NT2/D1 (cell line): ENCODE measurements around the gene TMEM238.

Source experiments
- SUZ12 ChIP-seq: IDR thresholded peaks from 2 replicates; pipeline ENCODE4 v1.6.1; 2011; ENCODE audit not compliant: insufficient read length, insufficient read depth; ENCODE audit errors: extremely low read depth
- YY1 ChIP-seq: IDR thresholded peaks from 2 replicates; pipeline ENCODE4 v1.6.1; 2011; ENCODE audit not compliant: insufficient read length, insufficient read depth
- ZNF274 ChIP-seq: IDR thresholded peaks from 2 replicates; pipeline ENCODE4 v1.6.1; 2011; ENCODE audit warnings: mild to moderate bottlenecking, low read depth, low read length

DNA sequence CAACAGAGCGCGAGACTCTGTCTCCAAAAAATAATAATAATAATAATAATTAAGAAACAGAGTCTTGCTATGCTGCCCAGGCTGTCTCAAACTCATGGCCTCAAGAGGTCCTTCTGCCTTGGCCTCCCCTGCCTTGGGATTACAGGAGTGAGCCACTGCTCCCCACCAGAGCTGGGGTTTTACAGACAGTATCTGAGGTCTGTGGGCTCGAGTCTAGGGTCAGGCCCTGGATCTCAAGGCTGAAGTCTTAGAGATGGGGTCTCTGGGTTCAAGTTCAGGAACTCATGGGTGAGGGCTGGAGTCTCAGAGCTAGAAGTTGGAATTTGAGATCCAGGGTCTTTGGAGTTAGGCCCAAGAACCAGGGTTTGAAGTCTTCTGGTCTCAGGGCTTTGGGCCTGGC lies 17.3 kb downstream of the TMEM238 start:
- TF ChIP-seq YY1 (no peak), ZNF274 (no peak), SUZ12 (no peak)
